ENCODE data around the gene PIWIL4. TPM values are rescaled to one million over a fixed set of nuclear protein-coding genes. Genes with fewer than 3 reads are reported as not detected.

The PIWIL4 gene
- polyA plus RNA-seq, 2 donors, result 0.88 to 1.8 TPM

- no peak overlapping the region for H3K4me3 ChIP-seq (ENCODE audit: low read depth in 1 of 2, low read length in 2 of 2)
- no peaks in the 10 kb centered on the region for H3K36me3 ChIP-seq (ENCODE audit: control insufficient read depth in 2 of 2, insufficient read depth in 2 of 2, low read length in 1 of 2)
- no peaks in the 10 kb centered on the region for H3K4me1 ChIP-seq (ENCODE audit: control insufficient read depth in 2 of 2, insufficient read depth in 2 of 2, low read length in 1 of 2)
- H3K27ac ChIP-seq (ENCODE audit: low read depth in 2 of 2, low read length in 1 of 2), result no peak overlapping the region
- WGBS, 2 donors, result 64 to 72% methylated on average over 6 of the region's 6 CpGs
- H3K27me3 ChIP-seq (ENCODE audit: control insufficient read depth in 1 of 2, insufficient read depth in 2 of 2, low read length in 2 of 2), result no peaks in the 10 kb centered on the region
- no peaks in the 10 kb centered on the region for H3K9me3 ChIP-seq (ENCODE audit: control insufficient read depth in 2 of 2, insufficient read depth in 1 of 2, low read depth in 1 of 2, low read length in 1 of 2)
Measured at GRCh38 chr11:94590352-94591041, 23.3 kb downstream of the PIWIL4 start.

DNA sequence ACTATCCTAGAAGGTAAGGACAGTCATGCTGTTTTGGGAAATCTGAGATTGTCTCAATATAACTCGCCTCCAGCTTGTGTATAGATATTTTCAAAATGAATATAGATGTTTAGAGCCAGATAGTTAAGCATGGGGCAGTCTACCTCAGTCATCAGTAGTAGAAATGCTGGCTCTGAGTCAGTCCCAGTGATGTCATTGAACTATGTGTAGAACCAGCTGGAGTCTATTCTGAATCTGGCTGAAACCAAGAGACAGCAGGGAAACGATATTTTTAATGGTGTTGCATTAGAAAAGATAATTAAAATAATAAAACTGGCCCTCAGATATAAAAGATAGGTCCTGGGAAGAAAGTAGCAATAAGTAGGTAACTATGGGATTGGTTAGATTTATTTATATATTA, 25.9 kb downstream of the PIWIL4 start:
- no peak overlapping the region for H3K27ac ChIP-seq (ENCODE audit: low read depth in 2 of 2, low read length in 1 of 2)
- no peak overlapping the region for H3K4me3 ChIP-seq (ENCODE audit: low read depth in 1 of 2, low read length in 2 of 2)
- H3K27me3 ChIP-seq (ENCODE audit: control insufficient read depth in 1 of 2, insufficient read depth in 2 of 2, low read length in 2 of 2), result no peaks in the 10 kb centered on the region
- H3K36me3 ChIP-seq (ENCODE audit: control insufficient read depth in 2 of 2, insufficient read depth in 2 of 2, low read length in 1 of 2), result no peaks in the 10 kb centered on the region
- WGBS, 2 donors, result 74 to 75% methylated on average over 2 of the region's 2 CpGs
- H3K9me3 ChIP-seq (ENCODE audit: control insufficient read depth in 2 of 2, insufficient read depth in 1 of 2, low read depth in 1 of 2, low read length in 1 of 2), result no peaks in the 10 kb centered on the region
- H3K4me1 ChIP-seq (ENCODE audit: control insufficient read depth in 2 of 2, insufficient read depth in 2 of 2, low read length in 1 of 2), result no peaks in the 10 kb centered on the region

GRCh38 chr11:94595076-94595475, 27.9 kb downstream of the PIWIL4 start:
- 91 to 92% methylated on average over 6 of the region's 6 CpGs for WGBS, 2 donors
- Histone ChIP-seq H3K27ac (ENCODE audit: low read depth in 2 of 2, low read length in 1 of 2) (no peak overlapping the region), H3K36me3 (ENCODE audit: control insufficient read depth in 2 of 2, insufficient read depth in 2 of 2, low read length in 1 of 2) (peaks cover 0 to 3% of the 10 kb centered on the region in 2 donors), H3K9me3 (ENCODE audit: control insufficient read depth in 2 of 2, insufficient read depth in 1 of 2, low read depth in 1 of 2, low read length in 1 of 2) (no peaks in the 10 kb centered on the region), H3K4me1 (ENCODE audit: control insufficient read depth in 2 of 2, insufficient read depth in 2 of 2, low read length in 1 of 2) (no peaks in the 10 kb centered on the region), H3K27me3 (ENCODE audit: control insufficient read depth in 1 of 2, insufficient read depth in 2 of 2, low read length in 2 of 2) (no peaks in the 10 kb centered on the region), H3K4me3 (ENCODE audit: low read depth in 1 of 2, low read length in 2 of 2) (no peak overlapping the region)

GRCh38 chr11:94597896-94598295, 30.7 kb downstream of the PIWIL4 start:
- WGBS, 2 donors, result 61 to 81% methylated on average over 2 of the region's 2 CpGs
- Histone ChIP-seq H3K4me3 (ENCODE audit: low read depth in 1 of 2, low read length in 2 of 2) (no peak overlapping the region), H3K27ac (ENCODE audit: low read depth in 2 of 2, low read length in 1 of 2) (no peak overlapping the region), H3K9me3 (ENCODE audit: control insufficient read depth in 2 of 2, insufficient read depth in 1 of 2, low read depth in 1 of 2, low read length in 1 of 2) (no peaks in the 10 kb centered on the region), H3K27me3 (ENCODE audit: control insufficient read depth in 1 of 2, insufficient read depth in 2 of 2, low read length in 2 of 2) (no peaks in the 10 kb centered on the region), H3K4me1 (ENCODE audit: control insufficient read depth in 2 of 2, insufficient read depth in 2 of 2, low read length in 1 of 2) (no peaks in the 10 kb centered on the region), H3K36me3 (ENCODE audit: control insufficient read depth in 2 of 2, insufficient read depth in 2 of 2, low read length in 1 of 2) (peaks cover 0 to 3% of the 10 kb centered on the region in 2 donors)

GRCh38 chr11:94599510-94599909, 32.3 kb downstream of the PIWIL4 start:
- no peak overlapping the region for H3K4me3 ChIP-seq (ENCODE audit: low read depth in 1 of 2, low read length in 2 of 2)
- no peaks in the 10 kb centered on the region for H3K4me1 ChIP-seq (ENCODE audit: control insufficient read depth in 2 of 2, insufficient read depth in 2 of 2, low read length in 1 of 2)
- 90 to 92% methylated on average over 3 of the region's 3 CpGs for WGBS, 2 donors
- H3K27me3 ChIP-seq (ENCODE audit: control insufficient read depth in 1 of 2, insufficient read depth in 2 of 2, low read length in 2 of 2), result no peaks in the 10 kb centered on the region
- H3K9me3 ChIP-seq (ENCODE audit: control insufficient read depth in 2 of 2, insufficient read depth in 1 of 2, low read depth in 1 of 2, low read length in 1 of 2), result no peaks in the 10 kb centered on the region
- no peak overlapping the region for H3K27ac ChIP-seq (ENCODE audit: low read depth in 2 of 2, low read length in 1 of 2)
- peaks cover 0 to 3% of the 10 kb centered on the region in 2 donors for H3K36me3 ChIP-seq (ENCODE audit: control insufficient read depth in 2 of 2, insufficient read depth in 2 of 2, low read length in 1 of 2)

DNA sequence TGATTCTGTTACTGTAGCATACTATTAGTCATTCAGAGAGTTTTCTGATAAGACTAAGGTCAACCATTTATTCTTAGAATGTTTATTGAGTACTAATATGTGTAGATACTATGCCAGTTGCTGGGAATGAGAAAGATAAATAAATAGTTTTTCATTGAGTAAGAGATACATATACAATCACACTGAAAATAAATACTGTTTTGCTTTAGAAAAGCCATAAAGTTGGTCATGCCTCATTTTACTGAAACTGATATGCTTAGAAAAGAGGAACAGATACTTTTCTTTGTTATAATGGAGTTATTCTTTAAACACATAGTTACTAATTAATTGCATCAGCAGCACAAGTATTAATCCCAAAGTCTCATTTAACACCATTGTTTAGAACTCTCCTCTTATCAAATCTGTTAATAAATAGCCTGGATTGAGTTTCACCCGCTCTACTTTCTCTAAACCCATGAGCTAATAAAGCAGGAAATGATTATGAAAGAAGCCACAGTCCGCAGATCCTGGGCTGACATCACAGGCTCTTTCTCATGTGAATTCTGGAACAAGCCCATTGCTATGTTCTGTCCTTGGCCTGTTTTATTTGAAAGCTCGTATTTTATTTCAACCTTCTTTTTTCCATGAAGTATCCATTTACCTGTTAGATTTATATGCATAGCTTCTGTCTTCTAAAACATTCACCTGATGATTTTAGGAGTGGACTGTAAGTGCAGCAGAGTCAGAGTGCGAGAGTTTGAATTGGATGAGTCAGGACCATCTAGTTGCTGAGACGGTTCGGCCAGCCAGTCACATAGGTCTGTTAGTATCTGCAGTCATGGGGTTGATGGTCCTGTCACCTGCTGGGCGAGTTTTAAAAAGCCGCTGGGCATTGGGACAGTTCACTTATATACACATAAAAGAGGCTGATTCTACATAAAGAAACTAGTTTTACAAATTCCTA, 35.5 kb downstream of the PIWIL4 start:
- Histone ChIP-seq H3K4me1 (ENCODE audit: control insufficient read depth in 2 of 2, insufficient read depth in 2 of 2, low read length in 1 of 2) (no peaks in the 10 kb centered on the region), H3K27me3 (ENCODE audit: control insufficient read depth in 1 of 2, insufficient read depth in 2 of 2, low read length in 2 of 2) (no peaks in the 10 kb centered on the region), H3K36me3 (ENCODE audit: control insufficient read depth in 2 of 2, insufficient read depth in 2 of 2, low read length in 1 of 2) (peaks cover 0 to 3% of the 10 kb centered on the region in 2 donors), H3K4me3 (ENCODE audit: low read depth in 1 of 2, low read length in 2 of 2) (no peak overlapping the region), H3K9me3 (ENCODE audit: control insufficient read depth in 2 of 2, insufficient read depth in 1 of 2, low read depth in 1 of 2, low read length in 1 of 2) (no peaks in the 10 kb centered on the region), H3K27ac (ENCODE audit: low read depth in 2 of 2, low read length in 1 of 2) (no peak overlapping the region)
- WGBS, 2 donors, result 30 to 83% methylated on average over 8 of the region's 8 CpGs

DNA sequence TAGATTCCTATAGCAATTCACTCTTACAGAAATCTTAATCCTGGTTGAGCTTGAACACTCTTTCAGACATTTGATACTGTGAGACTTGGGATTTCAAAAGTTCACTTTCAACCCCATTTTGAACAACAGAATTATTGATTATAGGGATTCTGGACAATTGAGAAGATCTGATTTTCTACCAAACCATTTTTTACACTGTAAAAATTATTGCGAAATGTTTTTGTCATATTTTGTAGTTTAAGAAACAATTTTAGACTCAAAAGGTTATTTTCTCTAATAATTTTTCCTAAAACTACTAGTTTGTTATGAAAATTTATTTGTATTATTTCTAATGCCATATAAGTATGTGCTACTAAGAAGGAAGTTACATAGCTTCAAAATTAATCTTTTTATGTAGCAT, 36.4 kb downstream of the PIWIL4 start:
- Histone ChIP-seq H3K4me1 (ENCODE audit: control insufficient read depth in 2 of 2, insufficient read depth in 2 of 2, low read length in 1 of 2) (no peaks in the 10 kb centered on the region), H3K27me3 (ENCODE audit: control insufficient read depth in 1 of 2, insufficient read depth in 2 of 2, low read length in 2 of 2) (no peaks in the 10 kb centered on the region), H3K27ac (ENCODE audit: low read depth in 2 of 2, low read length in 1 of 2) (no peak overlapping the region), H3K36me3 (ENCODE audit: control insufficient read depth in 2 of 2, insufficient read depth in 2 of 2, low read length in 1 of 2) (peaks cover 0 to 3% of the 10 kb centered on the region in 2 donors), H3K4me3 (ENCODE audit: low read depth in 1 of 2, low read length in 2 of 2) (no peak overlapping the region), H3K9me3 (ENCODE audit: control insufficient read depth in 2 of 2, insufficient read depth in 1 of 2, low read depth in 1 of 2, low read length in 1 of 2) (no peaks in the 10 kb centered on the region)
- 97 to 100% methylated on average over 1 of the region's 1 CpG for WGBS, 2 donors

- H3K36me3 ChIP-seq (ENCODE audit: control insufficient read depth in 2 of 2, insufficient read depth in 2 of 2, low read length in 1 of 2), result peaks cover 0 to under 1% of the 10 kb centered on the region in 2 donors
- no peaks in the 10 kb centered on the region for H3K9me3 ChIP-seq (ENCODE audit: control insufficient read depth in 2 of 2, insufficient read depth in 1 of 2, low read depth in 1 of 2, low read length in 1 of 2)
- H3K27me3 ChIP-seq (ENCODE audit: control insufficient read depth in 1 of 2, insufficient read depth in 2 of 2, low read length in 2 of 2), result no peaks in the 10 kb centered on the region
- H3K4me3 ChIP-seq (ENCODE audit: low read depth in 1 of 2, low read length in 2 of 2), result no peak overlapping the region
- H3K27ac ChIP-seq (ENCODE audit: low read depth in 2 of 2, low read length in 1 of 2), result no peak overlapping the region
- no peaks in the 10 kb centered on the region for H3K4me1 ChIP-seq (ENCODE audit: control insufficient read depth in 2 of 2, insufficient read depth in 2 of 2, low read length in 1 of 2)
- 63 to 68% methylated on average over 3 of the region's 3 CpGs for WGBS, 2 donors
Measured at GRCh38 chr11:94604482-94604881, 37.3 kb downstream of the PIWIL4 start.

GRCh38 chr11:94613120-94613519, 46.0 kb downstream of the PIWIL4 start:
- WGBS, 2 donors, result 86 to 95% methylated on average over 1 of the region's 1 CpG
- no peaks in the 10 kb centered on the region for H3K27me3 ChIP-seq (ENCODE audit: control insufficient read depth in 1 of 2, insufficient read depth in 2 of 2, low read length in 2 of 2)
- peaks cover 0 to 7% of the 10 kb centered on the region in 2 donors for H3K9me3 ChIP-seq (ENCODE audit: control insufficient read depth in 2 of 2, insufficient read depth in 1 of 2, low read depth in 1 of 2, low read length in 1 of 2)
- no peaks in the 10 kb centered on the region for H3K36me3 ChIP-seq (ENCODE audit: control insufficient read depth in 2 of 2, insufficient read depth in 2 of 2, low read length in 1 of 2)
- H3K4me1 ChIP-seq (ENCODE audit: control insufficient read depth in 2 of 2, insufficient read depth in 2 of 2, low read length in 1 of 2), result no peaks in the 10 kb centered on the region
- no peak overlapping the region for H3K4me3 ChIP-seq (ENCODE audit: low read depth in 1 of 2, low read length in 2 of 2)
- no peak overlapping the region for H3K27ac ChIP-seq (ENCODE audit: low read depth in 2 of 2, low read length in 1 of 2)
